K562 (cell line): Measurements from ENCODE around the gene CCR7. TPM values are rescaled to one million over a fixed set of nuclear protein-coding genes. Genes with fewer than 3 reads are reported as not detected.

ENCODE experiments used
- BRCA1 ChIP-seq, 2 experiments: fragments of 450-650 bp in 1 of 2; sonication (generic) in 1 of 2; formaldehyde crosslinking in 1 of 2; IDR thresholded peaks; 2 replicates each; pipeline versions ENCODE4 v1.5.0 to v1.6.1; 2017 to 2020; ENCODE audit warnings: mild to moderate bottlenecking in 1 of 2, missing genetic modification reagents in 1 of 2
- CBFB ChIP-seq: sonication (generic); formaldehyde crosslinking; IDR thresholded peaks from 2 replicates; pipeline ENCODE4 v1.4.0; 2020; ENCODE audit warnings: mild to moderate bottlenecking, missing genetic modification reagents
- FUS ChIP-seq: fragments of 200-400 bp; formaldehyde crosslinking; optimal IDR thresholded peaks from 2 replicates; pipeline ENCODE3; 2017; ENCODE audit warnings: low read depth, low read length
- GABPB2 ChIP-seq: fragments of 250-450 bp; sonication (Bioruptor Pico); conservative IDR thresholded peaks from 2 replicates; pipeline ENCODE4 v1.5.1; 2021; ENCODE audit warnings: mild to moderate bottlenecking
- HMG20A ChIP-seq: fragments of 450-650 bp; formaldehyde crosslinking; conservative IDR thresholded peaks from 2 replicates; pipeline ENCODE4 v1.4.0; 2020; ENCODE audit warnings: mild to moderate bottlenecking, mixed read lengths
- HNRNPL ChIP-seq: fragments of 200-400 bp; formaldehyde crosslinking; IDR thresholded peaks from 2 replicates; pipeline ENCODE4 v1.6.1; 2017; ENCODE audit warnings: low read depth, mild to moderate bottlenecking, low read length
- KDM1A ChIP-seq, 2 experiments: fragments of 450-650 bp; IDR thresholded peaks; 2 replicates each; pipeline ENCODE4 v1.6.1; 2016; ENCODE audit warnings: mild to moderate bottlenecking in 2 of 2
- KLF10 ChIP-seq: fragments of 250-450 bp; sonication (Bioruptor Pico); IDR thresholded peaks from 2 replicates; pipeline ENCODE4 v1.6.1; 2021; ENCODE audit warnings: matching md5 sums
- RFX1 ChIP-seq: fragments of 450-650 bp; IDR thresholded peaks from 2 replicates; pipeline ENCODE4 v1.6.1; 2016; ENCODE audit warnings: mild to moderate bottlenecking, moderate library complexity
- SNIP1 ChIP-seq: fragments of 450-650 bp; IDR thresholded peaks from 2 replicates; pipeline ENCODE4 v1.7.1; 2017; ENCODE audit warnings: low read depth, mild to moderate bottlenecking
- TBL1XR1 ChIP-seq, 2 experiments: IDR thresholded peaks; 2 replicates each; pipeline ENCODE4 v1.6.1; 2012; ENCODE audit warnings: improper control_type of control experiment in 2 of 2, low read length in 2 of 2, mild to moderate bottlenecking in 1 of 2
- ZKSCAN8 ChIP-seq: fragments of 200-800 bp; sonication (Bioruptor generic); IDR thresholded peaks from 2 replicates; pipeline ENCODE4 v1.6.1; 2016; ENCODE audit warnings: missing genetic modification characterization, missing compliant biosample characterization
- ZNF12 ChIP-seq: sonication (generic); formaldehyde crosslinking; IDR thresholded peaks from 2 replicates; pipeline ENCODE4 v1.4.0; 2020; ENCODE audit warnings: mild to moderate bottlenecking, missing genetic modification reagents
- ZNF253 ChIP-seq: fragments of 250-450 bp; sonication (Bioruptor Pico); conservative IDR thresholded peaks from 2 replicates; pipeline ENCODE4 v1.6.1; 2021; ENCODE audit warnings: mild to moderate bottlenecking
- ZNF77 ChIP-seq: fragments of 250-450 bp; sonication (Bioruptor Pico); IDR thresholded peaks from 2 replicates; pipeline ENCODE4 v1.5.0; 2020
- polyA plus RNA-seq, 8 experiments: library from polyadenylated mRNA; depleted of rRNA in 4 of 8; stranded (reverse) in 5 of 8; unstranded in 3 of 8; fragments of >200 nt; fragmentation: Nextera tagmentation in 2 of 8; fragmentation: Illumina TruSeq in 1 of 8; extraction: Ambion mirVana in 2 of 8; extraction: Trizol in 1 of 8; gene quantifications; 2 replicates each; pipeline versions ENCODE4 v1.2.1 to v1.2.3, GENCODE V29; 2011 to 2014; ENCODE audit warnings: inconsistent platforms in 1 of 8, missing spikeins in 1 of 8
- total RNA-seq, 7 experiments: library from RNA; depleted of rRNA in 6 of 7; stranded (reverse); fragments of >200 nt in 6 of 7; fragmentation: Illumina TruSeq in 2 of 7; extraction: Trizol in 2 of 7; gene quantifications; 2 replicates each; pipeline versions ENCODE4 v1.2.1 to v1.2.3, GENCODE V29; 2011 to 2021; ENCODE audit warnings: low replicate concordance in 1 of 7
- TF ChIP-seq, protein P1 (sequence below): fragments of 250-450 bp; sonication (Bioruptor Pico); IDR thresholded peaks from 2 replicates; pipeline ENCODE4 v1.9.0; 2021; ENCODE audit warnings: mild to moderate bottlenecking, inconsistent platforms
- TF ChIP-seq, protein P2 (sequence below): sonication (generic); formaldehyde crosslinking; IDR thresholded peaks from 2 replicates; pipeline ENCODE4 v1.8.0; 2022; ENCODE audit warnings: mild to moderate bottlenecking, missing genetic modification reagents
- TF ChIP-seq, protein P3 (sequence below): fragments of 200-800 bp; sonication (Bioruptor generic); IDR thresholded peaks from 2 replicates; pipeline ENCODE4 v1.6.1; 2016; ENCODE audit warnings: missing genetic modification characterization, missing compliant biosample characterization
- TF ChIP-seq, protein P4 (sequence below): sonication (generic); formaldehyde crosslinking; IDR thresholded peaks from 2 replicates; pipeline ENCODE4 v1.8.0; 2023; ENCODE audit warnings: mild to moderate bottlenecking, missing genetic modification reagents

Gene CCR7
- total and polyA plus RNA-seq, 9 of the 15 experiments (the other 6 are each of a cell fraction or from before 2014, with no cell fraction given) = 0.14 to 1.4 (median 0.56) TPM

DNA sequence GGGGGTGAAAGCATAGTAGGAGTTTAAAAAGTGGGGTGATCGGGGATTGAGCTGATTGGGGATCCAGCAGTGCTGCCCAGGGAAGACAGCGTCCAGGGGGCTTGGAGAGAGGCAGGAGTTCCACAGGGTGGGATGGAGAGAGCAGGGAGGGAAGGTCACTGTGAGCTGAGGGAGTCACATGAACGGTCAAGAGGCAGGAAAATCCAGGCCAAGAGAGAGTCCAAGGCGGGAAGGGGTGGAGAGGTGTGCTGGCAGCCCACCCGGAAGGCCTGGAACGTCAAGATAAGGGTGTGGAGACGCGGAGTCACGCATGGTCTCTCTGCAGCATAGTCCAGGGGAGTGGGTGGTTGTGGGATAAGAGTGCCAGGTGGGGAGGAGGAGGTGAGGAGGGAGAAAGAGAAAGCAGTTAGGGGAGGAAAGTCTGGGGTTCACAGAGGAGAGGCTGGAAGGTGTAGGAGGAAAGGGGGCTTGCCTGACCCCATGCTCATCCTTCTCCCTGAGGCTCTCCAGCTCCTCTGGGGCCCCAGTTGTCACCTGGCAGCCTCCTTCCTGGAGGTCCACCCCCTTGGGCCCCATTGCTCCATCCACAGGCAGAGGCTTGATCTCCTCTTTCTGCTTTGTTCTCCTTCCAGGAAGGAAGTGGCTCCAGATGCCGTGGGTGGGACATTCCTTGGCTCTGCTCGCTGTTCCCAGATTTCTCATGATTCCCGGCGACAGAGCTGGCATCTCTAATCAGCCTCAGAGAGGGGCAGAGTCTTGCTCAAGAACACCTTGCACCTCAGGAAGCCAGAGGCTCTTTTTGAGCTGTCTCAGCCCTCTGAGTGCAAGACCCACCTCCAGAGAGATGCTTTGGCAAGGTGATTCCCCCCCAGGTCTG, 28.7 kb downstream of the CCR7 start (continued):
- peak; percentile 76 to 82 for TF ChIP-seq KDM1A (IDR thresholded peaks at IDR 0.05)
- TF ChIP-seq, protein P1, sequence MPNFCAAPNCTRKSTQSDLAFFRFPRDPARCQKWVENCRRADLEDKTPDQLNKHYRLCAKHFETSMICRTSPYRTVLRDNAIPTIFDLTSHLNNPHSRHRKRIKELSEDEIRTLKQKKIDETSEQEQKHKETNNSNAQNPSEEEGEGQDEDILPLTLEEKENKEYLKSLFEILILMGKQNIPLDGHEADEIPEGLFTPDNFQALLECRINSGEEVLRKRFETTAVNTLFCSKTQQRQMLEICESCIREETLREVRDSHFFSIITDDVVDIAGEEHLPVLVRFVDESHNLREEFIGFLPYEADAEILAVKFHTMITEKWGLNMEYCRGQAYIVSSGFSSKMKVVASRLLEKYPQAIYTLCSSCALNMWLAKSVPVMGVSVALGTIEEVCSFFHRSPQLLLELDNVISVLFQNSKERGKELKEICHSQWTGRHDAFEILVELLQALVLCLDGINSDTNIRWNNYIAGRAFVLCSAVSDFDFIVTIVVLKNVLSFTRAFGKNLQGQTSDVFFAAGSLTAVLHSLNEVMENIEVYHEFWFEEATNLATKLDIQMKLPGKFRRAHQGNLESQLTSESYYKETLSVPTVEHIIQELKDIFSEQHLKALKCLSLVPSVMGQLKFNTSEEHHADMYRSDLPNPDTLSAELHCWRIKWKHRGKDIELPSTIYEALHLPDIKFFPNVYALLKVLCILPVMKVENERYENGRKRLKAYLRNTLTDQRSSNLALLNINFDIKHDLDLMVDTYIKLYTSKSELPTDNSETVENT = no peak
- TF ChIP-seq HMG20A (CRISPR knock-in tag) = no peak
- TF ChIP-seq TBL1XR1 (IDR thresholded peaks at IDR 0.05; ENCODE audit: low read length in 2 of 2) = peak in 1 of 2 experiments; percentile 58; a peak in 2 of 4 replicates
- TF ChIP-seq CBFB (CRISPR knock-in tag) = no peak
- no peak for TF ChIP-seq KLF10 (CRISPR knock-in tag)
- no peak for TF ChIP-seq ZNF253 (CRISPR knock-in tag)
- no peak for TF ChIP-seq RFX1
- no peak for TF ChIP-seq ZKSCAN8 (CRISPR knock-in tag)
- TF ChIP-seq FUS = no peak
- TF ChIP-seq, protein P2, sequence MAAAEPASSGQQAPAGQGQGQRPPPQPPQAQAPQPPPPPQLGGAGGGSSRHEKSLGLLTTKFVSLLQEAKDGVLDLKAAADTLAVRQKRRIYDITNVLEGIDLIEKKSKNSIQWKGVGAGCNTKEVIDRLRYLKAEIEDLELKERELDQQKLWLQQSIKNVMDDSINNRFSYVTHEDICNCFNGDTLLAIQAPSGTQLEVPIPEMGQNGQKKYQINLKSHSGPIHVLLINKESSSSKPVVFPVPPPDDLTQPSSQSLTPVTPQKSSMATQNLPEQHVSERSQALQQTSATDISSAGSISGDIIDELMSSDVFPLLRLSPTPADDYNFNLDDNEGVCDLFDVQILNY (CRISPR knock-in tag) = no peak
- no peak for TF ChIP-seq SNIP1
- no peak for TF ChIP-seq HNRNPL
- TF ChIP-seq ZNF12 (CRISPR knock-in tag) = no peak
- no peak for TF ChIP-seq ZNF77
- TF ChIP-seq, protein P3, sequence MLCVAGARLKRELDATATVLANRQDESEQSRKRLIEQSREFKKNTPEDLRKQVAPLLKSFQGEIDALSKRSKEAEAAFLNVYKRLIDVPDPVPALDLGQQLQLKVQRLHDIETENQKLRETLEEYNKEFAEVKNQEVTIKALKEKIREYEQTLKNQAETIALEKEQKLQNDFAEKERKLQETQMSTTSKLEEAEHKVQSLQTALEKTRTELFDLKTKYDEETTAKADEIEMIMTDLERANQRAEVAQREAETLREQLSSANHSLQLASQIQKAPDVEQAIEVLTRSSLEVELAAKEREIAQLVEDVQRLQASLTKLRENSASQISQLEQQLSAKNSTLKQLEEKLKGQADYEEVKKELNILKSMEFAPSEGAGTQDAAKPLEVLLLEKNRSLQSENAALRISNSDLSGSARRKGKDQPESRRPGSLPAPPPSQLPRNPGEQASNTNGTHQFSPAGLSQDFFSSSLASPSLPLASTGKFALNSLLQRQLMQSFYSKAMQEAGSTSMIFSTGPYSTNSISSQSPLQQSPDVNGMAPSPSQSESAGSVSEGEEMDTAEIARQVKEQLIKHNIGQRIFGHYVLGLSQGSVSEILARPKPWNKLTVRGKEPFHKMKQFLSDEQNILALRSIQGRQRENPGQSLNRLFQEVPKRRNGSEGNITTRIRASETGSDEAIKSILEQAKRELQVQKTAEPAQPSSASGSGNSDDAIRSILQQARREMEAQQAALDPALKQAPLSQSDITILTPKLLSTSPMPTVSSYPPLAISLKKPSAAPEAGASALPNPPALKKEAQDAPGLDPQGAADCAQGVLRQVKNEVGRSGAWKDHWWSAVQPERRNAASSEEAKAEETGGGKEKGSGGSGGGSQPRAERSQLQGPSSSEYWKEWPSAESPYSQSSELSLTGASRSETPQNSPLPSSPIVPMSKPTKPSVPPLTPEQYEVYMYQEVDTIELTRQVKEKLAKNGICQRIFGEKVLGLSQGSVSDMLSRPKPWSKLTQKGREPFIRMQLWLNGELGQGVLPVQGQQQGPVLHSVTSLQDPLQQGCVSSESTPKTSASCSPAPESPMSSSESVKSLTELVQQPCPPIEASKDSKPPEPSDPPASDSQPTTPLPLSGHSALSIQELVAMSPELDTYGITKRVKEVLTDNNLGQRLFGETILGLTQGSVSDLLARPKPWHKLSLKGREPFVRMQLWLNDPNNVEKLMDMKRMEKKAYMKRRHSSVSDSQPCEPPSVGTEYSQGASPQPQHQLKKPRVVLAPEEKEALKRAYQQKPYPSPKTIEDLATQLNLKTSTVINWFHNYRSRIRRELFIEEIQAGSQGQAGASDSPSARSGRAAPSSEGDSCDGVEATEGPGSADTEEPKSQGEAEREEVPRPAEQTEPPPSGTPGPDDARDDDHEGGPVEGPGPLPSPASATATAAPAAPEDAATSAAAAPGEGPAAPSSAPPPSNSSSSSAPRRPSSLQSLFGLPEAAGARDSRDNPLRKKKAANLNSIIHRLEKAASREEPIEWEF (CRISPR knock-in tag) = no peak
- TF ChIP-seq, protein P4, sequence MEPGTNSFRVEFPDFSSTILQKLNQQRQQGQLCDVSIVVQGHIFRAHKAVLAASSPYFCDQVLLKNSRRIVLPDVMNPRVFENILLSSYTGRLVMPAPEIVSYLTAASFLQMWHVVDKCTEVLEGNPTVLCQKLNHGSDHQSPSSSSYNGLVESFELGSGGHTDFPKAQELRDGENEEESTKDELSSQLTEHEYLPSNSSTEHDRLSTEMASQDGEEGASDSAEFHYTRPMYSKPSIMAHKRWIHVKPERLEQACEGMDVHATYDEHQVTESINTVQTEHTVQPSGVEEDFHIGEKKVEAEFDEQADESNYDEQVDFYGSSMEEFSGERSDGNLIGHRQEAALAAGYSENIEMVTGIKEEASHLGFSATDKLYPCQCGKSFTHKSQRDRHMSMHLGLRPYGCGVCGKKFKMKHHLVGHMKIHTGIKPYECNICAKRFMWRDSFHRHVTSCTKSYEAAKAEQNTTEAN (CRISPR knock-in tag) = no peak
- no peak for TF ChIP-seq GABPB2 (CRISPR knock-in tag)
- no peak for TF ChIP-seq BRCA1 (IDR thresholded peaks at IDR 0.05)
- no peak for TF ChIP-seq BRCA1 (CRISPR knock-in tag; IDR thresholded peaks at IDR 0.05)
